ENCODE measurements around the gene BICDL1.

DNA sequence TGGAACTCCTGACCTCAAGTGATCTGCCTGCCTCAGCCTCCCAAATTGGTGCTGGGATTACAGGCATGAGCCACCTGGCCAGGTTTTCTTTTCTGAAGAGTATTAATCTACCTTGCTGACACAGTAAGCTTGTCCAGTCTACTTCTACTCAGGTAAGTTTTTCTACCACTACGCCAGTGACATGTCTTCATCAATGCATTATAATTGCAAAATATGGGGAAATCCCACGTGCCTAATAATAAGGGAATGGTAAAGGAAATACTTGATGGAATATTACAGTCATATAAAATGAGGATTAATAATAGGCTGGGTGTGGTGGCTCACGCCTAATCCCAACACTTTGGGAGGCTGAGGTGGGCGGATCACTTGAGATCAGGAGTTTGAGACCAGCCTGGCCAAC lies 65.3 kb downstream of the BICDL1 start:
- no peak for TF ChIP-seq POLR2A (IDR thresholded peaks at IDR 0.05; ENCODE audit: low read depth, low read length)
- TF ChIP-seq TAF1 (IDR thresholded peaks at IDR 0.05; ENCODE audit: borderline replicate concordance, low read depth, low read length) = no peak
- TF ChIP-seq POLR2AphosphoS5 (IDR thresholded peaks at IDR 0.05; ENCODE audit: low read depth, low read length) = no peak
